GM12872 (cell line): ENCODE data around the gene CNBP.

ENCODE experiments used
- CTCF ChIP-seq: IDR thresholded peaks from 3 replicates; pipeline ENCODE4 v1.5.1; 2011; ENCODE audit warnings: low read depth, mild to moderate bottlenecking, low read length, moderate library complexity; ENCODE audit not compliant: insufficient read depth

Gene CNBP

GRCh38 chr3:129132097-129132866 lies 51.4 kb downstream of the CNBP start:
- no peak for TF ChIP-seq CTCF

DNA sequence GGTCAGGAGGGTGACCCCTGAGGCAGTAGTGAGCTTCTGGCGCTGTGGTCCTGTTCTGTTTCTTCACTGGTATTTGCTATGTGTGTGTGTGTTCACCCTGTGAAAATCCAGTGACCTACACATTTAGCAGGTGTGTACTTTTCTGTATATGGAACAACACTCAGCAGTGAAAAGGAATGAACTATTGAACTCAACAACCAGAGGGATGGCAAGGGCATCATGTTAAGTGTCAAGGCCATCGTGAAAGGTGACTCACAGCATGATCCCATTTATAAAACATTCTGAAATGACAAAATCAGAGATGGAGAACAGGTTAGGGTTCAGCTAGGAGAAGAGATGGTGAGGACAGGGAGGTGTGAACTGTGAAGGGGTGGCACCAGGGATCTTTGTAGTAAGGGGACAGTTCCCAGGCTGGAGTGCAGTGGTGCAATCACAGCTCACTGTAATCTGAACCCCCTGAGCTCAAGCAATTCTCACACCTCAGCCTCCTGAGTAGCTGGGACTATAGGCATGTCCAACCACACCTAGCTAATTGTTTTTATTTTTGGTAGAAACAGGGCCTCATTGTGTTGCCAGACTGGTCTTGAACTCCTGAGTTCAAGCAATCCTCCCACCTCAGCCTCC lies 52.1 kb downstream of the CNBP start:
- no peak for TF ChIP-seq CTCF

GRCh38 chr3:129130291-129130813 lies 53.3 kb downstream of the CNBP start:
- no peak for TF ChIP-seq CTCF

- TF ChIP-seq CTCF: no peak
Observed at GRCh38 chr3:129128357-129129155, 55.1 kb downstream of the CNBP start.

DNA sequence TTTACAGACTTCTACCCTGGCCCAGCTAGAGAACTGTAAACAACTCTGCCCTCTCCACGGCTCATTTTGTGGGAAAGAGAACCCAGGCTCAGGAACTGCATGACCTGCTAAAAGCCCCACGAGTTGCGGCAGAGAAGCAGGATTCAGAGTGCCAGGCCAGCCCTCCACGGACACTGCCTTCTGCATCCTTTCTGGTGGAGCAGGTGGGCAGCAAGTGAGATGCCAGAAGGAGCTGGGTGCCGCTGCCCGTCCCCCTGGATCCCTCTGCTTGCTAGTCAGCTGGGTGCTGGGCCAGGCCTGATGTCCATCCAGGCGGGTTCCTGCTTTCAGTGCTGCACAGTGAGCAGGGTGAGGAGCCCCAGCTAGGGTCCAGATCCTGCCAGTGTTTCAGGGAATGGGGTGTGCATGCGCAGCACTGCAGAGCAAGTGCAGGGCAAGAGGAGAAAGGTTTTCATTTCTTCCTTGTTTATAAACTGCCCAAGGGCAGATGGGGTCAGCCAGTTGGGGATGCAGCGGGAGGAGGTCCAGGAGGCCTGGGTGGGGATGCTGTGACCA lies 56.9 kb downstream of the CNBP start:
- no peak for TF ChIP-seq CTCF

- TF ChIP-seq CTCF: no peak
Observed at GRCh38 chr3:129123314-129124060, 60.2 kb downstream of the CNBP start.
